ENCODE measurements around the gene GRIK2.
"Not testable (repeated sequence)": the region's sequence is repeated elsewhere in the genome, so short reads cannot be mapped to it uniquely, and the experiment has no call there.

The GRIK2 gene

DNA sequence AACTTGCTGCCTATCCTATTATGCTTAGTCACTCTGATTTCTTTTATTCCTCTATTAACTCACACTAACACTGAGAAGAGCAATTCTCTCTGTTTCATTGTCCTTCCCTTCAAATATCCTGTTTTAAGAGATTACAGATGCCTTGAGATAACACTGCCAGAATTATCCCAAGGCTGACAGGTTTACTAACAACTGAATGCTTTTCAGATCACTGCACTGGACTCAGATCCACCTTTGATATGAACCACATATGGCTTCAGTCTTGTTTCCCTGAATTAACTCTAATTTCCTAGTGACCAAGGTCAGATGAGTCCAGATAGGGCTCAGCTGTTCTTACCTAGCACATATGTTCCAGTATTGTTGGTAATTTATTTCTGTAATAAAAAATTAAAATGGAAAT is 633.1 kb downstream of the GRIK2 start:
- no peak overlapping the region for H3K4me3 ChIP-seq (ENCODE audit: low read depth, low read length)
- no peak for DNase-seq (ENCODE audit: low read depth)

DNA sequence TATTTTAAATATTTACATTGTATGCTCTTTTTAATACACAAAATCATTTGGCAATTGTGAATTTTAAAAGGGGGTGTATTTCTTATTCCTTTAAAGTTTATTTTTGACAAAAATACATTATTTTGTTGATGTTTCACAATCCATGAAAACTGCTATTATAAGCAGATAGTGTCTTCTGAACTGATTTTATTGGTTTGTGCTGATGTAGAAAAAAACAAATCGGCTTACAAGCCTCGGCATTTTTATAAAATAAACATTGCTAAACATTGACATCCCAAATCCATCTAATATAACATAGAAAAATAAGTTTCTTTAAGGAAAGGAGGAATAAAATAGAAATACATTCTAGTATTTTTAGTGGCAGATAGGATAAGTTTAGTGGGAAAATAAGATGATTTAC is 634.7 kb downstream of the GRIK2 start:
- DNase-seq (ENCODE audit: low read depth): no peak
- no peak overlapping the region for H3K4me3 ChIP-seq (ENCODE audit: low read depth, low read length)

DNA sequence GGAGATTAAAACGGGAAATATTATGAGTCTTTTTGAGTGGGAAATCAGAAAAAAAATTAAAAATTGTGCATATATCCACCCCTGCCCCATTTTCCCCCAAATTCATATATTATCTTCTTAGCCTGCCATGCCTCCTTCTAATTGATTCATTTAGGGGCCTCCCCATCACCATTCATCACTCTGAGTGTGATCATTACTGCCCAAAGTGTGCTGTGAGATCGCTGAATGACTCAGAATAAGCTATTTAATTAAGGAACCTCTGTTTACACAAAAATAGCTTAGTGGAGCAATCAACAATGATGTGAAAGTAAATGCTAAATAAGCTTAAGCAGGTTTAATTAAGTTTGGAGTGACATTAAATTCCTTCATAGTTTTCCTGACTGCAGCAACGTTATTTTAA is 645.5 kb downstream of the GRIK2 start:
- H3K4me3 ChIP-seq (ENCODE audit: low read depth, low read length): no peak overlapping the region
- DNase-seq (ENCODE audit: low read depth): no peak

DNA sequence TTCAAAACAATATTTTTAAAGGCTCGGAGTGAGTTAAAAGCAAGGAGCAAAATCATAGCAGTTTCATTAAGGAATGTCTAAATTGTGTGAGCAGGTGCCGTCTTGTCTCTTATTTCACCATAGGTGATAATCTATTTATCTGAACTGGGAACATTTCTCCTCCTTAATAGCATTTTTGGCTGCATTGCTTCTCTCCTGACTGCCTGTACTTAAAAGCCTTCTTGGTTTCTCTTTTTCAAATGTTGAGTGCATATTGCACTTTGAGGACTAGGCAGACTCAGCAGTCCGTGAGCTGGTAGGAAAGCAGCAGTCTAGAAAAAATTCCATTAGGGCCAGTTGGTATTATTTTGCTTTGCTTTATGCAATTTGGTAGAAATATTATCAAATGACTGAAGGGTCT is 645.9 kb downstream of the GRIK2 start:
- DNase-seq (ENCODE audit: low read depth): no peak

DNA sequence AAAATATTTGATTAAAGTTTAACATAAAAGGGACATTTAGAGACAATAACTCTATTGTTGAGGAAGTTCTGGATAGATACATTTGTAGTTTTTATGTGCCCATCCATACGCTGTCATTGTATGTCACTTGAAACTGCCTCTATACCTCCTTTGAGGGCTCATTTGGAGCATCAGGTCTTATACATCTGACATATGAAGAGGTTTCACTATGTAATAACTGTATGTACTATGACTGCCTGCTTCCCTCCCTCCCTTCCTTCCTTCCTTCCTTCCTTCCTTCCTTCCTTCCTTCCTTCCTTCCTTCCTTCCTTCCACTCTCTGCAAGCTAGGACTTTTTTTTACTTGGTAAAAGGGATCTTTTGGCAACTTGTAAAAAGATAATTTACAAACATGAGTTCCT is 657.5 kb downstream of the GRIK2 start:
- no peak for DNase-seq (ENCODE audit: low read depth)
- no peak overlapping the region for H3K4me3 ChIP-seq (ENCODE audit: low read depth, low read length)

More for the DNA sequence above, 645.9 kb downstream of the GRIK2 start:
- H3K4me3 ChIP-seq (ENCODE audit: low read depth, low read length): no peak overlapping the region

DNA sequence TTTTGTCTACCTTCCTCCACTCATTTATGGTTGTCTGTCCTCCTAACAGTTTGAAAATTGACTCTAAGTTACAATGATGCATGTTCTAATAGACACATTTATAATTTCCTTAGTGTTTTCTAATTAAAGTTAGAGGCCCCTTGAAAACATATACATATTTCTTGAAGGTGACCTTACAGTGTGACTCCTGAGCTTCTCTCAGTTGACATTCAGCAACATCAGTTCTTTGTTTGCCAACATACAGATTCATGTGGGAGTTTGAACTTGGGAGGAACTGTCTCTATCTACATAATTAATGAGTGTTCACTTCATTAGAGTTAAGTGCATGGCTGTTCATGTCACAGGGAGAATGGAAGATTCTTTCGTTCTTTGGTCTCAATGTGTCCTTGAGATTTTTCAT is 658.2 kb downstream of the GRIK2 start:
- DNase-seq (ENCODE audit: low read depth): no peak
- H3K4me3 ChIP-seq (ENCODE audit: low read depth, low read length): no peak overlapping the region

DNA sequence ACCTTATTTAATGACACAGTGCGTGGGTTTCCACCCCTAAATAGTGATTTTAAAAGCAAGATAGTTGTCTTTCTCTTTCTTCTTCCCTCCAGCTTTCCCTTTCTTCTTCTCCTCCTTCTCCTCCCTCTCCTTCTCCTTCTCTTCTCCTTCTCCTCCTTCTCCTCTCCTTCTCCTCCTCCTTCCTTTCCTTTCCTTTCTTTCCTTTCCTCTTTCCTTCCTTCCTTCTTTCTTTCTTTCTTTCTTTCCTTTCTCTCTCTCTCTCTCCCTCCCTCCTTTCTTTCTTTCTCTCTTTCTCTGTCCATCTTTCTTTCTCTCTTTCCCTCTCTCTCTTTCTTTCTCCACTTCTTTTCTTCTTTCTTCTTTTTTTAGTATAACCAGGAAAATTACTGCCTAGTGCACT is 670.6 kb downstream of the GRIK2 start:
- H3K4me3 ChIP-seq (ENCODE audit: low read depth, low read length): no peak overlapping the region
- DNase-seq (ENCODE audit: low read depth): no peak

DNA sequence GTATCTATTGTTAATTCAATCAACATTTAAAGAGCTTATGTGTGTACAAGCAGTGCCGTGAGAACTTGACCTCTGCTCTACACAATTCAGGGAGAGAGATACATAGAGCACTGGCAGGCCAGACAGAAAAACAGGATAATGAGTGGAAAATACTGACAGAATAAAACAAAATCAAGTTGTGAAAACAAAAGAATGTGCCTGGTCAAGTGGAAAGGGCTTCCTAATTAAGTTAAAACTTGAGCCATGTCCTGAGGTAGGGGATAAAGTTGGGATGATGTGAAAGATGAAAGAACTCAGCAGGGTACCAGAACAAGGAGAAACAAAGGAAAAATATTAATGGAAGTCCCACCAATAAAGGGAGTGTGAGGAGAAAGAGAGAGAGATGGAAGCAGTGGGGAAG is 672.8 kb downstream of the GRIK2 start:
- H3K4me3 ChIP-seq (ENCODE audit: low read depth, low read length): no peak overlapping the region
- no peak for DNase-seq (ENCODE audit: low read depth)

DNA sequence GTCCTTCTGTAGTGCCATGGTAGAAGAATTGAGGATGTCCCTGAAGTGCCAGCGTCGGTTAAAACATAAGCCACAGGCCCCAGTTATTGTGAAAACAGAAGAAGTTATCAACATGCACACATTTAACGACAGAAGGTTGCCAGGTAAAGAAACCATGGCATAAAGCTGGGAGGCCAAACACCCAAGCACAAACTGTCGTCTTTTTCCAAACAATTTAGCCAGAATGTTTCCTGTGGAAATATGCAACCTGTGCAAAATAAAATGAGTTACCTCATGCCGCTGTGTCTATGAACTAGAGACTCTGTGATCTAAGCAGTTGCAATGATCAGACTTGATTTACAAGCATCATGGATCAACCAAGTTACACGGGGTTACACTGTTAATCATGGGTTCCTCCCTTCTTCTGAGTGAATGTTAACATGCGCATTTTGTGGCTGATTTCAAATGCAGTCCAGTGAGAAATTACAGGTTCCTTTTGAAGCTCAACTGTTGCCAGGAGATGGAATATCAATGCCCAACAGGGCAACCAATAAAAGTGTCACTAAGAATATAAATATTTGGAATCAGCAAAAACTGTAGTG is 674.9 kb downstream of the GRIK2 start:
- no peak for DNase-seq (ENCODE audit: low read depth)
- no peak overlapping the region for H3K4me3 ChIP-seq (ENCODE audit: low read depth, low read length)

DNA sequence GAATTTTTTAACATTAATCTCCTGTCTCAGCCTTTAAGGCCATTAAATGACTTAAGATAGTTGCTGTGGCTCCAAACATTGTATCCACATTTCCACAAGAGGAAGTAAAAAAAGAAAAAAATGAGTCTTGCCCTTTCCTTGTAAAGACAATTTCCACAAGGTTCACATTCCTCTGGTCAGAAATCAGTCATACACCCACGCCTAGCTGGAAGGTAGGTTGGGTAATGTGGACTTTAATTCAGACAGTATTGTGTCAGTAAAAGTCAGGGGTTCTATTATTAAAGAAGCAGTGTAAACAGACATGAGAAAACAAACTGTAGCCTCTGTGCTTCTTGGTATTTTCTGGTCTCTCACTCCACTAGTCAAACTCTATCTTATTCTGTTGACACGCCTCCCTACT is 682.0 kb downstream of the GRIK2 start:
- no peak overlapping the region for H3K4me3 ChIP-seq (ENCODE audit: low read depth, low read length)
- no peak for DNase-seq (ENCODE audit: low read depth)

DNA sequence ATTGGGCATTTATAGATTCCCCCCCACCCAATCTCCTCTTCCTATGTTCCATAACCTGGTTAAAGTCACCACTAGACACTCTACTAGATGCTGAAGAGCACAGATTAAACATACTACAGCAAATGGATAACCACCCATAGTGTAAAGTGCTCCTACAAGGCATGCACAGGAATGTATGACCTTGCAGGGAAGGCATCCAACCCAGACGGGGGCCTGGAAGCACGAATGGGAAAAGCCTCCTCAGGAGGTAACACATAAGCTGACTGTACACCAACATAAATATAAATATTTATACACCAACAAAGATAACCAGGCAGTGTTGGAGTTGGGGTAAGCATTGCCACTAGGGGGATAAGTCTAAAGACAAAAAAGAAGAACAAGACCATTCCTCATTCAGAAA is 691.7 kb downstream of the GRIK2 start:
- DNase-seq (ENCODE audit: low read depth): no peak
- H3K4me3 ChIP-seq (ENCODE audit: low read depth, low read length): no peak overlapping the region

DNA sequence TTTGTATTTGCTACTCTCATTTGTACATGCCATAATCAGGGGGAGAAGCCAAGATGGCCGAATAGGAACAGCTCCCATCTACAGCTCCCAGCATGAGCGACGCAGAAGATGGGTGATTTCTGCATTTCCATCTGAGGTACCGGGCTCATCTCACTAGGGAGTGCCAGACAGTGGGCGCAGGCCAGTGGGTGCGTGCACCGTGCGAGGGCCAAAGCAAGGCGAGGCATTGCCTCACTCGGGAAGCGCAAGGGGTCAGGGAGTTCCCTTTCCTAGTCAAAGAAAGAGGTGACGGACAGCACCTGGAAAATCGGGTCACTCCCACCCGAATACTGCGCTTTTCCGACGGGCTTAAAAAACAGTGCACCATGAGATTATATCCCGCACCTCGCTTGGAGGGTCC is 694.7 kb downstream of the GRIK2 start:
- H3K4me3 ChIP-seq (ENCODE audit: low read depth, low read length); DNase-seq (ENCODE audit: low read depth): not testable (repeated sequence)

DNA sequence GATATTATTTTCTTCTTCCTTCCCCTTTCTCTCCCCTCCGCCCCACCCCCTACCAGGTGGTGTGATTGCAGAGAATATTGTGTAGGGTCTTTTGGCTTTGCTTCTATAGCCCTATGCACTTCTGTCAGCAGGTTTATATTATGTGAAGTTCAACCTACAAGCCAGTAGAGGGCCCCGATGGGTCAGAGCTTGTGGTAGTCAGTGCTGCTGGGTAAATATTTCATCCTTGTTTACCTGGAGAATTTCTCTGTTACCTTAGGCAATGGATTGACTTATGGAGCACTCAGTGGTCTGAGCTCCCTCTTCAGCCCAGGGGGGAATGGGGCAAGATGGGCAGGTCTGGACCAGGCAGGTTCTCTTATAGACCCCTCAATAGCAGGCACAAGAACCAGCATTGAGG is 720.9 kb downstream of the GRIK2 start:
- no peak overlapping the region for H3K4me3 ChIP-seq (ENCODE audit: low read depth, low read length)
- no peak for DNase-seq (ENCODE audit: low read depth)

DNA sequence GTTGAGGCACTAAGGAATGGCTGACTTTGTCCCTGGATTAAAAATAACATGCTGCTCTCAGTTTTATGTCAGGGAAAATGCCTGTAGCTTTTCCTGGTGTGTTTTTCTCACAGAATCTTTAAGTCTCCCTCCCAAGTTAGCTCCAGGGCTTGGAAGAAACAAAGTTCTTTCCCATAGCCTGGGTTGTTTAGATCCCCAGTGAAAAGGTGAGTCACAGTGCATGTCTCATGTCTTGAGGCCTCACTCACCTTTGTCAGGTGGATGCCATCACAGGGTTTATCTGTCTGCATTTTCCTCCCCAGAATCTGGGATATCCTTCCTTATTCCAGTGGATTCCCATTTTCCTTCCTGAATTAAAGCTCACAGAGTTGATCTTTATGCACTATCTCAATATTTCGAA is 722.4 kb downstream of the GRIK2 start:
- H3K4me3 ChIP-seq (ENCODE audit: low read depth, low read length): no peak overlapping the region
- DNase-seq (ENCODE audit: low read depth): no peak

DNA sequence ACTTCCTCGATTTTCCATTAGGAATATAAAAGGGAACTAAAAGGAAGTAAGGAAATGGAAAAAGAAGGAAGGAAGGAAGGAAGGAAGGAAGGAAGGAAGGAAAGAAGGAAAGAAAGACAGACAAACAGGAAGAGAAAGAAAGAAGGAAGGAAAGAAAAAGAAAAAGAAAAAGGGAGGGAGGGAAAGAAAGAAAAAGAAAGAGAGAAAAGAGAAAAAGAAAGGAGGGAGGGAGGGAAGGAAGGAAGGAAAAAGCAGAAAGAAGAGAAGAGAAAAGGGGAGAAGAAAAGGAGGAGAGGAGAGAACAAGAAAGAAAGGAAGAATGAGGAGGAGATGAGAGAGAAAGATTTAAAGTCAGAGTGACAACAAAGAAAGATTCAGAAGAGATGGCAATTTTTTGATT is 724.5 kb downstream of the GRIK2 start:
- no peak overlapping the region for H3K4me3 ChIP-seq (ENCODE audit: low read depth, low read length)
- DNase-seq (ENCODE audit: low read depth): no peak
